ENCODE measurements around the gene UBE2D4.

DNA sequence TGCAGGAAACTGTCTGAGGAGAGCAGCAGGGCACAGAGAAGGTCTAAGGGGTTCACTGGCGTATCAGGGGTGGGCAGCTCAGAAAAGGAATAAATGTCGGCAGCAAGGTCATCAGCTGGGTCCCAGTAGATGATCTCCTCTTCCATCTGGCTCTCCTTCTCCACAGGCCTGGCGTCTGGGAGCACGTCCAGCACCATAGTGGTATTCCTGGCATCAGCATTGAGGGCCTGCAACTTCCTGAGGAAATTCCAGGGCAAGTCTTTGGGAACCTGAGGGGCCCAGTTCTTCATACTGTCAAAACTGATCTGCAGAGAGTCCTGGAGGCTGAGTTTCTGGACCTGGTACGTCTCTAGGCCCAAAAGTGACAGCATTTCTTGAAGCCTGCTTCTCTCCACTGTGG, 47.4 kb upstream of the UBE2D4 start:
- TF ChIP-seq, protein P1, sequence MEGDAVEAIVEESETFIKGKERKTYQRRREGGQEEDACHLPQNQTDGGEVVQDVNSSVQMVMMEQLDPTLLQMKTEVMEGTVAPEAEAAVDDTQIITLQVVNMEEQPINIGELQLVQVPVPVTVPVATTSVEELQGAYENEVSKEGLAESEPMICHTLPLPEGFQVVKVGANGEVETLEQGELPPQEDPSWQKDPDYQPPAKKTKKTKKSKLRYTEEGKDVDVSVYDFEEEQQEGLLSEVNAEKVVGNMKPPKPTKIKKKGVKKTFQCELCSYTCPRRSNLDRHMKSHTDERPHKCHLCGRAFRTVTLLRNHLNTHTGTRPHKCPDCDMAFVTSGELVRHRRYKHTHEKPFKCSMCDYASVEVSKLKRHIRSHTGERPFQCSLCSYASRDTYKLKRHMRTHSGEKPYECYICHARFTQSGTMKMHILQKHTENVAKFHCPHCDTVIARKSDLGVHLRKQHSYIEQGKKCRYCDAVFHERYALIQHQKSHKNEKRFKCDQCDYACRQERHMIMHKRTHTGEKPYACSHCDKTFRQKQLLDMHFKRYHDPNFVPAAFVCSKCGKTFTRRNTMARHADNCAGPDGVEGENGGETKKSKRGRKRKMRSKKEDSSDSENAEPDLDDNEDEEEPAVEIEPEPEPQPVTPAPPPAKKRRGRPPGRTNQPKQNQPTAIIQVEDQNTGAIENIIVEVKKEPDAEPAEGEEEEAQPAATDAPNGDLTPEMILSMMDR (IDR thresholded peaks at IDR 0.05), result no peak
- no peak for TF ChIP-seq POLR2A (IDR thresholded peaks at IDR 0.05)
- no peak for TF ChIP-seq EP300 (IDR thresholded peaks at IDR 0.05)
